GM23248 (cell line): ENCODE measurements around the gene BICC1. TPM values are rescaled to one million over a fixed set of nuclear protein-coding genes. Genes with fewer than 3 reads are reported as not detected.

Experiments
- DNase-seq: peaks from one replicate; pipeline ENCODE4 v3.0.0-alpha.2; 2015
- H2AFZ ChIP-seq: fragments of 200-600 bp; sonication (generic); 2 replicates; pipeline ENCODE4 v1.6.1; 2016; ENCODE audit warnings: antibody characterized with exemption
- H3F3A ChIP-seq: fragments of 200-600 bp; sonication (generic); 2 replicates; pipeline ENCODE4 v1.6.1; 2016; ENCODE audit warnings: mild to moderate bottlenecking, antibody characterized with exemption, mixed run types; ENCODE audit not compliant: insufficient read depth
- H3K27ac ChIP-seq: fragments of 200-600 bp; sonication (generic); 2 replicates; pipeline ENCODE4 v1.5.1; 2016; ENCODE audit warnings: mild to moderate bottlenecking
- H3K27me3 ChIP-seq: fragments of 200-600 bp; sonication (generic); replicated peaks from 2 replicates; pipeline ENCODE4 v1.6.1; 2016; ENCODE audit warnings: mild to moderate bottlenecking; ENCODE audit not compliant: insufficient read depth
- H3K36me3 ChIP-seq: fragments of 200-600 bp; sonication (generic); 2 replicates; pipeline ENCODE4 v1.6.1; 2016; ENCODE audit warnings: low read depth, mild to moderate bottlenecking
- H3K4me1 ChIP-seq: fragments of 200-600 bp; sonication (generic); 2 replicates; pipeline ENCODE4 v1.6.1; 2016; ENCODE audit warnings: mild to moderate bottlenecking; ENCODE audit not compliant: insufficient read depth
- H3K4me2 ChIP-seq: fragments of 200-600 bp; sonication (generic); one replicate; pipeline ENCODE4 v1.6.1; 2016; ENCODE audit warnings: mild to moderate bottlenecking; ENCODE audit not compliant: unreplicated experiment
- H3K4me3 ChIP-seq: fragments of 200-600 bp; sonication (generic); 2 replicates; pipeline ENCODE4 v1.5.1; 2016; ENCODE audit warnings: mild to moderate bottlenecking
- H3K79me2 ChIP-seq: fragments of 200-600 bp; sonication (generic); 2 replicates; pipeline ENCODE4 v1.6.1; 2016; ENCODE audit warnings: mild to moderate bottlenecking; ENCODE audit not compliant: insufficient read depth
- H3K9ac ChIP-seq: fragments of 200-600 bp; sonication (generic); 2 replicates; pipeline ENCODE4 v1.6.1; 2016; ENCODE audit warnings: mild to moderate bottlenecking
- H3K9me2 ChIP-seq: fragments of 200-600 bp; sonication (generic); 2 replicates; pipeline ENCODE4 v1.6.1; 2016; ENCODE audit warnings: mixed run types, mild to moderate bottlenecking, moderate library complexity; ENCODE audit not compliant: insufficient read depth
- H3K9me3 ChIP-seq: fragments of 200-600 bp; sonication (generic); one replicate; pipeline ENCODE4 v1.6.1; 2017; ENCODE audit warnings: low read depth
- H4K20me1 ChIP-seq: fragments of 200-600 bp; sonication (generic); 2 replicates; pipeline ENCODE4 v1.6.0; 2016; ENCODE audit not compliant: insufficient read depth
- EZH2 ChIP-seq: fragments of 200-600 bp; sonication (generic); IDR thresholded peaks from 2 replicates; pipeline ENCODE4 v1.6.1; 2018; ENCODE audit warnings: antibody characterized with exemption, mild to moderate bottlenecking; ENCODE audit not compliant: insufficient read depth, poor library complexity, severe bottlenecking
- EZH2phosphoT487 ChIP-seq: fragments of 200-600 bp; sonication (generic); IDR thresholded peaks from 2 replicates; pipeline ENCODE4 v1.6.1; 2018; ENCODE audit warnings: antibody characterized with exemption, moderate library complexity, mild to moderate bottlenecking, low read depth; ENCODE audit not compliant: insufficient read depth
- WGBS, 2 experiments: methylation state at CpG; one replicate each; pipeline ENCODE4 v1.1.6; 2015 to 2017; ENCODE audit warnings: low lambda C conversion rate in 2 of 2, low coverage in 1 of 2; ENCODE audit errors: missing lambda C conversion rate in 2 of 2; 5-methylcytosine and 5-hydroxymethylcytosine counted together
- in situ Hi-C: fragments of 300-500 bp; cut with MboI; formaldehyde crosslinking; loops from 2 replicates; pipeline ENCODE4 v1.15.0; 2020
- polyA plus RNA-seq: library from polyadenylated mRNA; unstranded; fragments of >200 nt; fragmentation: Nextera tagmentation; extraction: Ambion mirVana; gene quantifications from 2 replicates; pipeline ENCODE4 v1.2.1, GENCODE V29; 2016
- total RNA-seq: library from RNA; depleted of rRNA; stranded (reverse); fragments of >200 nt; shearing (Covaris generic); gene quantifications from 2 replicates; pipeline ENCODE4 v1.2.3, GENCODE V29; 2014

Gene BICC1
- total and polyA plus RNA-seq, 2 experiments from 2014 or later: 80.5 to 97.0 TPM

DNA sequence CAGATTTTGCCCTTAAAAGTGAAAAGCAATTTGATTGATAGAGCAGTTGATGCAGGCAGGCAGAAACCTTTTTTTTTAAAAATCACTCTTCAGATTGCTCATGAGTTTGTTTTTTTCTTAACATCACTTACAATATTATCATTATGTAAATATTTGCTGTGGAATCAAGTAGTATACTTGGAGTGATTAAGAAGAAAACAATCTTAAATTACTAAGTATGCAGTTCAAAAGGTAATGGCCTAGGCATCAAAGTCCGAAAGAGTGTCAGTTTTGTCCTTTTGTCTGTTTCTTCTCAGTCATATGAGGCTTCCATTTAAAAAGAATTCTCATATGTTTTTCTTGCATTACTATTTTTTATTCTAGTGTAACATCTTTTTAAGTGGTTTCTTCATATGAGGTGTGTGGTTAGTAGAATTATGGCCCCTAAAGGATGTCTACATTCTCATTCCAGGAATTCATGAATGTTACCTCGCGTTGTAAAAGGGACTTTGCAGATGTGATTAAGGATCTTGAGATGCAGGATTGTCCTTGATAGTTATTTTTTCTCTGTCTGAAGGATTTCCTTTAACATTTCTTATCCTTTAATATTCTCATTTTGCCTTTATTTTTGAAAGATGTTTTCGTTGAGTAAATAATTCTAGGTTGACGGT is 44.0 kb downstream of the BICC1 start:
- WGBS, 2 experiments: 97 to 98% methylated on average over 5 of the region's 5 CpGs

DNA sequence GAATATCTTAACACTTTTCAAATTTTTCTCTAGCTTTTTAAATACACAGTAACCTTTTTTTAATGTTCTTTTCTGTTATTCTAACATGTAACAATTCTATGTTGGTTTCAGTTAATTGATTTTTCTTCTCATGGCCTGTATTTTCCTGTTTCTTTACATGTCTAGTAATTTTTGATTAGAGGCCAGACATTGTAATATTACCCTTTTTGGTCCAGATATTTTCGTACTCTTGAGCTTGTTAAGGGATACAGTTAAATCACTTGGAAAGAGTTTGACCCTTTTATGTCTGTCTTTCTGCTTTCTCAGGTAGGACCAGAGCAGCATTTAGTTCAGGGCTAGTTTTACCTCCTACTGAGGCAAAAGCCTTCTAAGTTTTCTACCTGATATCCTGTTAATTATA is 45.0 kb downstream of the BICC1 start:
- H3K27me3 ChIP-seq: no peaks in the 10 kb centered on the region
- TF ChIP-seq EZH2phosphoT487 (no peak), EZH2 (no peak)
- H3K4me1 ChIP-seq: peaks cover 21% of the 10 kb centered on the region
- no peak overlapping the region for H2AFZ ChIP-seq
- H3K4me2 ChIP-seq: no peak overlapping the region
- no peaks in the 10 kb centered on the region for H3K9me3 ChIP-seq
- no peak overlapping the region for H3K27ac ChIP-seq
- DNase-seq: no peak
- H3F3A ChIP-seq: peaks cover 18% of the 10 kb centered on the region
- peaks cover 14% of the 10 kb centered on the region; the same call in 1 of the 2 replicates for H4K20me1 ChIP-seq
- WGBS, 2 experiments: 96 to 100% methylated on average over 1 of the region's 1 CpG
- H3K36me3 ChIP-seq: peaks cover 13% of the 10 kb centered on the region; the same call in 1 of the 2 replicates
- in situ Hi-C loops: no loop called here
- H3K9ac ChIP-seq: no peak overlapping the region
- no peak overlapping the region for H3K4me3 ChIP-seq
- peaks cover 100% of the 10 kb centered on the region for H3K79me2 ChIP-seq
- no peaks in the 10 kb centered on the region for H3K9me2 ChIP-seq

More for the DNA sequence above, 44.0 kb downstream of the BICC1 start:
- in situ Hi-C loops: no loop called here
- no peaks in the 10 kb centered on the region for H3K27me3 ChIP-seq
- peaks cover 11% of the 10 kb centered on the region; the same call in 1 of the 2 replicates for H3F3A ChIP-seq
- H4K20me1 ChIP-seq: peaks cover 14% of the 10 kb centered on the region; the same call in 1 of the 2 replicates
- DNase-seq: no peak
- no peak overlapping the region for H3K27ac ChIP-seq
- no peak overlapping the region for H3K4me3 ChIP-seq
- no peak overlapping the region for H3K9ac ChIP-seq
- H3K4me1 ChIP-seq: peaks cover 21% of the 10 kb centered on the region
- no peak overlapping the region for H3K4me2 ChIP-seq
- H3K9me3 ChIP-seq: no peaks in the 10 kb centered on the region
- no peak overlapping the region for H2AFZ ChIP-seq
- H3K79me2 ChIP-seq: peaks cover 94% of the 10 kb centered on the region
- H3K36me3 ChIP-seq: peaks cover 10% of the 10 kb centered on the region; the same call in 1 of the 2 replicates
- TF ChIP-seq EZH2phosphoT487: no peak
- no peak for TF ChIP-seq EZH2
- no peaks in the 10 kb centered on the region for H3K9me2 ChIP-seq

DNA sequence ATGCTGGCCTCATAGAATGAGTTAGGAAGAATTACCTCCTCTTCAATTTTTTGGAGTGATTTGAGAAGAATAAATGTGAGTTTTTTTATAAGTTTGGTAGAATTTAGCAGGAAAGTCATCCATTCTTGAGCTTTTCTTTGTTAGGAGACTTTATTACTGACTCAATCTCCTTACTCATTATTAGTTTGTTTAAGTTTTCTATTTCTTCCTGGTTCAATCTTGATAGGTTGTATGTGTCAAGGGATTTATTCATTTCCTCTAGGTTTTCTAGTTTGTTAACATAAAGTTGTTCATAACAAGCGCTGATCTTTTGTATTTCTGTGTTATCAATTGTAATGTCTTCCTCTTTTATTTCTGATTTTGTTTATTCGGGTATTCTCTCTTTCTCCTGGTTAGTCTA is 47.4 kb downstream of the BICC1 start:
- Histone ChIP-seq H3K27me3 (no peaks in the 10 kb centered on the region), H3K9ac (no peak overlapping the region), H3K79me2 (peaks cover 100% of the 10 kb centered on the region), H3K4me2 (no peak overlapping the region), H3K9me2 (no peaks in the 10 kb centered on the region), H4K20me1 (peaks cover 15% of the 10 kb centered on the region; the same call in 1 of the 2 replicates), H3F3A (peaks cover 18% of the 10 kb centered on the region), H3K4me3 (no peak overlapping the region), H2AFZ (no peak overlapping the region), H3K9me3 (no peaks in the 10 kb centered on the region), H3K36me3 (peaks cover 13% of the 10 kb centered on the region; the same call in 1 of the 2 replicates), H3K27ac (no peak overlapping the region), H3K4me1 (peaks cover 9% of the 10 kb centered on the region)
- no peak for DNase-seq
- TF ChIP-seq EZH2phosphoT487 (no peak), EZH2 (no peak)
- WGBS, 2 experiments: 96% methylated on average over 2 of the region's 2 CpGs
- in situ Hi-C loops: no loop called here

DNA sequence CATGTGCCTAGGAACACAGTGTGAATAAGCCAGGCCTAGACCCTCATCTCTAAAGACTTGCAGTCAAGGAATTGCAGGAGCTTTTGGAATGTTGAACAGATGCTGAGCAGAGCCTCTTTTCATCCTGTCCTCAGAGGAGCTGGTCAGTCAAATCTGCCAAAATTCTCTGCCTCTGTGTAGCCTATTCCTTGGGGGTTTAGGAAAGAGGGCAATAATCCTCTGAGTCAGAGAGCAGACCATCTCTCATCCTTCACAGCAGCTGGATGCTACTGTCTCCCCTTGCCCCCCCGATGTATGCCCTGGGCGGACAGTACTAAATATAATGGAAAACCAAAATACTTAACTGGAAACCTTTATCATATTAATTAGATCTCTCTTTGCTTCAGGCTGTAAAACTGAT is 52.6 kb downstream of the BICC1 start:
- in situ Hi-C loops: no loop called here
- Histone ChIP-seq H3K9me3 (no peaks in the 10 kb centered on the region), H3K9ac (no peak overlapping the region), H3K79me2 (peaks cover 100% of the 10 kb centered on the region), H3K27me3 (no peaks in the 10 kb centered on the region), H3K9me2 (peaks cover 4% of the 10 kb centered on the region; the same call in 1 of the 2 replicates), H3K4me1 (peaks cover 27% of the 10 kb centered on the region), H3K27ac (no peak overlapping the region), H2AFZ (no peak overlapping the region), H3K36me3 (0 out of 2 replicates have a peak, but pooled peaks cover 4% of the 10 kb centered on the region), H4K20me1 (0 out of 2 replicates have a peak, but pooled peaks cover 4% of the 10 kb centered on the region), H3F3A (peaks cover 15% of the 10 kb centered on the region), H3K4me2 (no peak overlapping the region), H3K4me3 (no peak overlapping the region)
- WGBS, 2 experiments: 55 to 63% methylated on average over 2 of the region's 2 CpGs
- no peak for DNase-seq
- TF ChIP-seq EZH2phosphoT487 (no peak), EZH2 (no peak)
